Loucy (cell line): ENCODE results near the gene THBD.

Experiments used
- H2AFZ ChIP-seq: fragments of 200-600 bp; sonication (generic); 2 replicates; pipeline ENCODE4 v1.6.0; 2016; ENCODE audit warnings: antibody characterized with exemption, mild to moderate bottlenecking, low read length, moderate library complexity
- H3F3A ChIP-seq: fragments of 200-600 bp; 2 replicates; pipeline ENCODE4 v1.6.0; 2016; ENCODE audit warnings: antibody characterized with exemption, low read depth, mild to moderate bottlenecking
- H3K27me3 ChIP-seq: fragments of 200-600 bp; sonication (generic); 2 replicates; pipeline ENCODE4 v1.6.1; 2014; ENCODE audit warnings: low read length, mild to moderate bottlenecking; ENCODE audit not compliant: insufficient read depth, poor library complexity, severe bottlenecking
- H3K36me3 ChIP-seq: fragments of 200-600 bp; sonication (generic); 2 replicates; pipeline ENCODE4 v1.6.1; 2016; ENCODE audit warnings: low read length; ENCODE audit not compliant: insufficient read depth
- H3K4me1 ChIP-seq: fragments of 200-600 bp; sonication (generic); 2 replicates; pipeline ENCODE4 v1.5.1; 2014; ENCODE audit warnings: low read length, mild to moderate bottlenecking; ENCODE audit not compliant: insufficient read depth, poor library complexity, severe bottlenecking
- H3K4me2 ChIP-seq: fragments of 200-600 bp; sonication (generic); 2 replicates; pipeline ENCODE4 v1.6.0; 2014; ENCODE audit warnings: antibody characterized with exemption, low read length, low read depth, mild to moderate bottlenecking; ENCODE audit not compliant: poor library complexity, severe bottlenecking
- H3K4me3 ChIP-seq: fragments of 200-600 bp; sonication (generic); 2 replicates; pipeline ENCODE4 v1.5.1; 2014; ENCODE audit warnings: low read length, mild to moderate bottlenecking, mixed read lengths; ENCODE audit not compliant: poor library complexity, severe bottlenecking
- H3K79me2 ChIP-seq: fragments of 200-600 bp; sonication (generic); 2 replicates; pipeline ENCODE4 v1.6.1; 2014; ENCODE audit warnings: low read length; ENCODE audit not compliant: insufficient read depth
- H3K9ac ChIP-seq: fragments of 200-600 bp; sonication (generic); 2 replicates; pipeline ENCODE4 v1.6.0; 2014; ENCODE audit warnings: mild to moderate bottlenecking, low read depth, low read length, moderate library complexity; ENCODE audit not compliant: poor library complexity, severe bottlenecking
- H3K9me2 ChIP-seq: fragments of 200-600 bp; sonication (generic); replicated peaks from 2 replicates; pipeline ENCODE4 v1.6.1; 2016; ENCODE audit warnings: low read depth, low read length, mixed read lengths
- H3K9me3 ChIP-seq: fragments of 200-600 bp; sonication (generic); 2 replicates; pipeline ENCODE4 v1.6.1; 2014; ENCODE audit warnings: mild to moderate bottlenecking, antibody characterized with exemption, low read length, low read depth; ENCODE audit not compliant: insufficient read depth
- H4K20me1 ChIP-seq: fragments of 200-600 bp; sonication (generic); 2 replicates; pipeline ENCODE4 v1.6.0; 2014; ENCODE audit warnings: antibody characterized with exemption, low read length, mild to moderate bottlenecking; ENCODE audit not compliant: insufficient read depth, poor library complexity, severe bottlenecking
- EZH2phosphoT487 ChIP-seq: fragments of 200-600 bp; IDR thresholded peaks from 2 replicates; pipeline ENCODE4 v1.6.1; 2018; ENCODE audit warnings: antibody characterized with exemption, mild to moderate bottlenecking, moderate library complexity, borderline replicate concordance
- TF ChIP-seq, protein P1 (sequence below): fragments of 200-600 bp; sonication (generic); conservative IDR thresholded peaks from 2 replicates; pipeline ENCODE4 v1.5.1; 2014; ENCODE audit warnings: mild to moderate bottlenecking, antibody characterized with exemption, low read length

Gene THBD

DNA sequence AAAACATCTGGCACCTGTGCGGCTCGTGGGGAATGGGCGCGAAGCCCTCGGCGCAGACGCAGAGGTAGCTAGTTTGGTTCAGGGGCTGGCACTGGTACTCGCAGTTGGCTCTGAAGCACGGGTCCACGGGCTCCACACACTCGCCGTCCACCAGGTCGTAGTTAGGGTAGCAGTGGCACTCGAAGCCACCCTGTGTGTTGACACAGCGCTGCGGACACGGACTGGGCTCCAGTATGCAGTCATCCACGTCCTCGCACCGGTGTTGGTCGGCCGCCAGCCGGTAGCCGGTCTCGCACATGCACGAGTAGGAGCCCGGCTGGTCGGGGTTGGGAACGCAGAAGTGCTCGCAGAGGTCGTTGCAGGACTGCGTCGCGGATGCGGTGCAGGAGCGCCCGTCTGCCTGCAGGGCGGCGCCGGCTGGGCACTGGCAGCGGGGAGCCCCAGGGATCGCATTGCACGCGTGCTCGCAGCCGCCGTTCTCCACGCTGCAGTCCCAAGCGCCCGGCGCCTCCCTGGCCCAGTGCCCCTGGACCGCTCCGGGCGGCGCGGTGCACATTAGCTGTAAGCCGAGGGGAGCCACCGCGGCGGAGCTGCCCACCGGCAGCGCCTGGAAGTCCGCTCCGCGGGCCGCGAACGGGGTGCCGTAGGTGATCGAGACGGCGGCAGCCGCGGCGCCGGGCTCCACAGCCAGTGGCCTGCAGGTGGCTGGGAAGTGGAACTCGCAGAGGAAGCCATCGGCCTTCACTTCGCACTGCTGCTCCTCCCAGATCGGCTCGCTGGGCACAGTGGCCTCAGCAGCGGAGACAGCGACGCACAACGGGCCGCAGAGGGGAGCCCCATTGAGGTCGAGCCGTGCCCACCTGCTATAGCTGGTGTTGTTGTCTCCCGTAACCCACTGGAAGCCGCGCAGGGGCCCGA is 930 bp downstream of the THBD start:
- Histone ChIP-seq H3K36me3 (no peaks in the 10 kb centered on the region), H3K27me3 (peaks cover 48% of the 10 kb centered on the region), H4K20me1 (no peaks in the 10 kb centered on the region), H3K9me2 (no peaks in the 10 kb centered on the region), H3K9ac (no peak overlapping the region), H2AFZ (peak overlapping the region; percentile 67; the same call in 1 of the 2 replicates), H3K79me2 (no peaks in the 10 kb centered on the region), H3K4me3 (peak overlapping the region; percentile 72), H3K4me1 (peaks cover 13% of the 10 kb centered on the region), H3K9me3 (no peaks in the 10 kb centered on the region), H3F3A (no peaks in the 10 kb centered on the region), H3K4me2 (peak overlapping the region; percentile 92)
- no peak for TF ChIP-seq EZH2phosphoT487
- TF ChIP-seq, protein P1, sequence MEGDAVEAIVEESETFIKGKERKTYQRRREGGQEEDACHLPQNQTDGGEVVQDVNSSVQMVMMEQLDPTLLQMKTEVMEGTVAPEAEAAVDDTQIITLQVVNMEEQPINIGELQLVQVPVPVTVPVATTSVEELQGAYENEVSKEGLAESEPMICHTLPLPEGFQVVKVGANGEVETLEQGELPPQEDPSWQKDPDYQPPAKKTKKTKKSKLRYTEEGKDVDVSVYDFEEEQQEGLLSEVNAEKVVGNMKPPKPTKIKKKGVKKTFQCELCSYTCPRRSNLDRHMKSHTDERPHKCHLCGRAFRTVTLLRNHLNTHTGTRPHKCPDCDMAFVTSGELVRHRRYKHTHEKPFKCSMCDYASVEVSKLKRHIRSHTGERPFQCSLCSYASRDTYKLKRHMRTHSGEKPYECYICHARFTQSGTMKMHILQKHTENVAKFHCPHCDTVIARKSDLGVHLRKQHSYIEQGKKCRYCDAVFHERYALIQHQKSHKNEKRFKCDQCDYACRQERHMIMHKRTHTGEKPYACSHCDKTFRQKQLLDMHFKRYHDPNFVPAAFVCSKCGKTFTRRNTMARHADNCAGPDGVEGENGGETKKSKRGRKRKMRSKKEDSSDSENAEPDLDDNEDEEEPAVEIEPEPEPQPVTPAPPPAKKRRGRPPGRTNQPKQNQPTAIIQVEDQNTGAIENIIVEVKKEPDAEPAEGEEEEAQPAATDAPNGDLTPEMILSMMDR, result peak; percentile 44

DNA sequence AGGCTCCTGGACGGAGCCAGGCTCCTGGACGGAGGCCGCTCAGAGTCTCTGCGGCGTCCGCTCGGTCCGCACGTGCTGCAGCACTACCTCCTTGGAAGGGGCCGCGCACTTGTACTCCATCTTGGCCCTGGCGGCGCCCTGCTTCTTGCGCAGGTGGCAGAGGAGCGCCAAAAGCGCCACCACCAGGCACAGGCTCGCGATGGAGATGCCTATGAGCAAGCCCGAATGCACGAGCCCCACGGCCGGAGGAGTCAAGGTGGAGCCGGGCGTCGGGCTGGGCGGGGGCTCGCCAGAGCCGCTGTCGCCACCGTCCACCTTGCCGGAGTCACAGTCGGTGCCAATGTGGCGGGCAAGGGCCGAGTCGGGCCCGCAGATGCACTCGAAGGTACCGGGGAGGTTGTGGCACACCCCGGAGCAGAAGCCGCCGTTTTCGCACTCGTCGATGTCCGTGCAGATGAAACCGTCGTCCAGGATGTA is 1.7 kb downstream of the THBD start:
- no peak for TF ChIP-seq EZH2phosphoT487
- no peak overlapping the region for H2AFZ ChIP-seq
- H3K9me3 ChIP-seq, result no peaks in the 10 kb centered on the region
- H3K27me3 ChIP-seq, result peaks cover 48% of the 10 kb centered on the region
- no peak overlapping the region for H3K4me2 ChIP-seq
- no peaks in the 10 kb centered on the region for H3K79me2 ChIP-seq
- H3K4me3 ChIP-seq, result no peak overlapping the region
- no peaks in the 10 kb centered on the region for H4K20me1 ChIP-seq
- peaks cover 13% of the 10 kb centered on the region for H3K4me1 ChIP-seq
- H3K9ac ChIP-seq, result no peak overlapping the region
- H3K36me3 ChIP-seq, result no peaks in the 10 kb centered on the region
- no peaks in the 10 kb centered on the region for H3K9me2 ChIP-seq
- no peaks in the 10 kb centered on the region for H3F3A ChIP-seq

DNA sequence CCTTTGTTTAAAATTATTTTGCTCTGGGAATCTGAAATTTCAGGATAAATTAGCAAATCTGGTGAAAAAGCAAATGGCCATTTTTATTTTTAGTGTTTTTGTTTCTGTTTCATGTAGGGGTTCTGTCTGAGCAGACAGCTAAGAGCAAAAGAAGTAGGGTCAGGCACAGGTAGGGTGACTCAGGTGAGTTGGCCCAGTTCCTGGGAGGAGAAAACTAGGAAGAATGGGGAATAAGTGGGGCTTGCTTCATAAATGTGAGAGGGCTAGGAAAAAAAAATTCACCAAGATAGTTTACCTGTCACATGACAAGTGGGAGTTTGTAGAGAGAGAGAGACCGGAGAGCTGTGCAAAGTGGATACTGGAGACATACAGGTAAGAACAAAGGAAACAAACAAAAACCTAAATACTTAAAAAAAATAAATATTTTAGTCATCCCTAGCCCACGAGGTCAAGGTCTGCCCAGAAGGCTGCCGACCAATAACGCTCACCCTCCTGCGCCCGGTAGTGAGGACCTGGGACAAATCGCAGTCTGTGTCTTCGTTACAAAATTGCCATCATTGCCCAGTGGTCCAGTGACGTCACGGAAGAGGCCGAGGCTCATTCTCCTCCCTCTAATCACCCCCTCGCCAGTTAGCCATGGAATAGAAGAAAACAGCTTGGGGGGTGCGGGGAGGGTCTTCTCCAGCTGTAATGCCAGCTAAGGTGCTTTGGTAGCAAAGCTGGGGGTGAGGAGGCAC is 2.3 kb downstream of the THBD start:
- peaks cover 13% of the 10 kb centered on the region for H3K4me1 ChIP-seq
- H4K20me1 ChIP-seq, result no peaks in the 10 kb centered on the region
- no peaks in the 10 kb centered on the region for H3K36me3 ChIP-seq
- no peaks in the 10 kb centered on the region for H3K9me2 ChIP-seq
- H3K9ac ChIP-seq, result no peak overlapping the region
- TF ChIP-seq EZH2phosphoT487, result no peak
- TF ChIP-seq, protein P1, result no peak
- H3K79me2 ChIP-seq, result no peaks in the 10 kb centered on the region
- no peak overlapping the region for H2AFZ ChIP-seq
- no peaks in the 10 kb centered on the region for H3K9me3 ChIP-seq
- H3K4me3 ChIP-seq, result no peak overlapping the region
- H3K27me3 ChIP-seq, result peaks cover 48% of the 10 kb centered on the region
- H3F3A ChIP-seq, result no peaks in the 10 kb centered on the region
- H3K4me2 ChIP-seq, result no peak overlapping the region
